Activated CD8-positive, alpha-beta T cell treated with anti-CD3 and anti-CD28 coated beads for 36 hours (primary cell): ENCODE results near the gene CLIC6. TPM values are rescaled to one million over a fixed set of nuclear protein-coding genes. Genes with fewer than 3 reads are reported as not detected.

Source experiments
- total RNA-seq, 2 experiments: library from RNA; stranded (reverse); gene quantifications; one replicate each; pipeline ENCODE4 v1.2.3, GENCODE V29; 2021

CLIC6 gene
- total RNA-seq, 2 experiments from 2014 or later = 0.54 to 0.58 TPM

Other genes with a start within 250 kb of the CLIC6 start
- gene SMIM34, start 245.0 kb upstream of the CLIC6 start, total RNA-seq = not detected
- gene KCNE1, start 156.8 kb upstream of the CLIC6 start, total RNA-seq = not detected
- gene RCAN1, start 53.9 kb upstream of the CLIC6 start, total RNA-seq = 1 to 10 TPM; 6.1 to 7.8 TPM